Measurements from ENCODE around the gene RANBP6.

The RANBP6 gene

DNA sequence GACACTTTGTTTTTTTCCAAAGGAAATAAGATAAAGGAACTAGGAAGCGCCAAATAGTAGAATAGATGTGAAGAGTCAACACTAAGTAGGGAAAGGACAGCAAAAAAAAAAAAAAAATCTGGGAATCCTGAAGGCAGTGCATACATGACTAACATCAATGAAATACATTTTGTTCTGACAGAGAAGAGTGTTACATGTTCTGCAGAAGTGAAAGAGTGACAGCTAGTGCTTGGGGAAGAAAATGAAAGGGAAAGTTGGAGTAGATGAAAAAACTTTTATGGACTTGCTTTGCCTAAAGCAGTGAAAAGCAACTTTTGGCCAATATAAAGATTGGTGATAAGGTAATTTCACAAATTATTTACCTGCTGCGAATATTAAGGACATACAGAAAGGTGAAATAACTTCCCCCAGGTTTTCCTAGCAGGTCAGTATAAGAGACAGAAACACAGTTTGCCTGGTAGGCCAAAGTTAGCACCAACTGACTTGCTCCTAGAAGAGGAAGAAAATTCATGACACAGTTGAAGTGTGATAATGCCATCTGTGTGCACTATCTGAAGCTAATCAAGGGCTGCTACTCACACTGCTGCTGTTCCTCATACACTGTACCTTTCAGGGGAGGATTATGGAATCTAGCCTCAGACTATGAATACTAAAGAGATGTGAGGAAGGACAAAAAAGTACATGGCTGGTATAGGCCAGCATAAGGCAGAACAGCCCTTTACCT, 38.6 kb downstream of the RANBP6 start:
- no peaks in the 10 kb centered on the region for H3K4me1 ChIP-seq
- no peaks in the 10 kb centered on the region for H3K27me3 ChIP-seq
- H3K9me3 ChIP-seq: no peaks in the 10 kb centered on the region
- H3K36me3 ChIP-seq: no peaks in the 10 kb centered on the region; the same call in 1 of the 2 replicates
- no peak for DNase-seq
- H3K4me3 ChIP-seq (ENCODE audit: low read depth, low read length): no peak overlapping the region
- TF ChIP-seq, protein P1, sequence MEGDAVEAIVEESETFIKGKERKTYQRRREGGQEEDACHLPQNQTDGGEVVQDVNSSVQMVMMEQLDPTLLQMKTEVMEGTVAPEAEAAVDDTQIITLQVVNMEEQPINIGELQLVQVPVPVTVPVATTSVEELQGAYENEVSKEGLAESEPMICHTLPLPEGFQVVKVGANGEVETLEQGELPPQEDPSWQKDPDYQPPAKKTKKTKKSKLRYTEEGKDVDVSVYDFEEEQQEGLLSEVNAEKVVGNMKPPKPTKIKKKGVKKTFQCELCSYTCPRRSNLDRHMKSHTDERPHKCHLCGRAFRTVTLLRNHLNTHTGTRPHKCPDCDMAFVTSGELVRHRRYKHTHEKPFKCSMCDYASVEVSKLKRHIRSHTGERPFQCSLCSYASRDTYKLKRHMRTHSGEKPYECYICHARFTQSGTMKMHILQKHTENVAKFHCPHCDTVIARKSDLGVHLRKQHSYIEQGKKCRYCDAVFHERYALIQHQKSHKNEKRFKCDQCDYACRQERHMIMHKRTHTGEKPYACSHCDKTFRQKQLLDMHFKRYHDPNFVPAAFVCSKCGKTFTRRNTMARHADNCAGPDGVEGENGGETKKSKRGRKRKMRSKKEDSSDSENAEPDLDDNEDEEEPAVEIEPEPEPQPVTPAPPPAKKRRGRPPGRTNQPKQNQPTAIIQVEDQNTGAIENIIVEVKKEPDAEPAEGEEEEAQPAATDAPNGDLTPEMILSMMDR (IDR thresholded peaks at IDR 0.05; ENCODE audit: low read depth, low read length): no peak

DNA sequence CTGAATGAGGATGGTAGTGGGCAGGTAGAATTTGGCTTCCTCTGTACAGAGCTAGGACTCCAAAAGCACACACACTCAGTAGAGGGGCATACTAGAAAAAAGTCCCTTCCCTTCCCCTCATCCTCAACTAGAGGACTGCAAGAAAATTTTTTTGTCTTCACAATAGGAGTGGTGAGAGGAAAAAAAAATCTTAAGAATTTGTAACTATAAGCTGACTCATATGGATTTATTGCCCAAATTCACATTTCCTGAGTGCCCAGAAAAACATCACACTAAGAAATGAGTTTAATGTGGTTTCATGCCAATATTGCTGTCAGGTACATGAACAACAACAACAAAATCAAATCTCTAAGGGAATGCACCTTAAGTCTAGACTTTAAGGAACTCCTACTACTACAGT, 43.7 kb downstream of the RANBP6 start:
- TF ChIP-seq, protein P1 (IDR thresholded peaks at IDR 0.05; ENCODE audit: low read depth, low read length): no peak

More for the DNA sequence above, 43.7 kb downstream of the RANBP6 start:
- H3K4me3 ChIP-seq (ENCODE audit: low read depth, low read length): no peak overlapping the region
- DNase-seq: no peak
- H3K9me3 ChIP-seq: no peaks in the 10 kb centered on the region
- H3K36me3 ChIP-seq: no peaks in the 10 kb centered on the region; the same call in 1 of the 2 replicates
- H3K27me3 ChIP-seq: no peaks in the 10 kb centered on the region
- H3K4me1 ChIP-seq: no peaks in the 10 kb centered on the region

Data from BE2C (cell line).